ENCODE results near the gene NUDT7.

The NUDT7 gene

GRCh38 chr16:77721752-77722308, 484 bp upstream of the NUDT7 start:
- DNase-seq (ENCODE audit: low read depth): peak; percentile 15
- no peak for TF ChIP-seq CTCF (IDR thresholded peaks at IDR 0.05; ENCODE audit: low read depth, low read length, missing control alignments)
- peak overlapping the region; percentile 35 for H3K4me3 ChIP-seq (ENCODE audit: low read depth, low read length)

GRCh38 chr16:77723108-77723514, 797 bp downstream of the NUDT7 start:
- DNase-seq (ENCODE audit: low read depth): peak; percentile 7
- peak overlapping the region; percentile 75 for H3K4me3 ChIP-seq (ENCODE audit: low read depth, low read length)

GRCh38 chr16:77724174-77724573, 1.9 kb downstream of the NUDT7 start:
- no peak overlapping the region for H3K4me3 ChIP-seq (ENCODE audit: low read depth, low read length)
- DNase-seq (ENCODE audit: low read depth): no peak
- TF ChIP-seq CTCF (IDR thresholded peaks at IDR 0.05; ENCODE audit: low read depth, low read length, missing control alignments): no peak

More at GRCh38 chr16:77723108-77723514, 797 bp downstream of the NUDT7 start:
- no peak for TF ChIP-seq CTCF (IDR thresholded peaks at IDR 0.05; ENCODE audit: low read depth, low read length, missing control alignments)

- DNase-seq (ENCODE audit: low read depth): no peak
- TF ChIP-seq CTCF (IDR thresholded peaks at IDR 0.05; ENCODE audit: low read depth, low read length, missing control alignments): no peak
- H3K4me3 ChIP-seq (ENCODE audit: low read depth, low read length): no peak overlapping the region
Observed at GRCh38 chr16:77729951-77730350, 7.6 kb downstream of the NUDT7 start.

GRCh38 chr16:77732241-77732946, 10.1 kb downstream of the NUDT7 start:
- no peak overlapping the region for H3K4me3 ChIP-seq (ENCODE audit: low read depth, low read length)
- DNase-seq (ENCODE audit: low read depth): no peak
- TF ChIP-seq CTCF (IDR thresholded peaks at IDR 0.05; ENCODE audit: low read depth, low read length, missing control alignments): no peak

- DNase-seq (ENCODE audit: low read depth): no peak
- TF ChIP-seq CTCF (IDR thresholded peaks at IDR 0.05; ENCODE audit: low read depth, low read length, missing control alignments): no peak
- no peak overlapping the region for H3K4me3 ChIP-seq (ENCODE audit: low read depth, low read length)
Observed at GRCh38 chr16:77736879-77737278, 14.6 kb downstream of the NUDT7 start.

Data from GM12864 (cell line).